SK-N-SH (cell line): ENCODE data around the gene BSPH1. TPM values are rescaled to one million over a fixed set of nuclear protein-coding genes. Genes with fewer than 3 reads are reported as not detected.
A peak's percentile ranks its signal among the peaks of the same experiment; 100 is the strongest.
"Not testable (repeated sequence)": the region's sequence is repeated elsewhere in the genome, so short reads cannot be mapped to it uniquely, and the experiment has no call there.

Experiments
- CTCF ChIA-PET: fragments of 300-600, 350-600 bp; formaldehyde crosslinking; extraction: SDS; loops from one replicate; lab custom pipeline; 2021; lab: Yijun Ruan, JAX
- POLR2A ChIA-PET: fragments of 350-600 bp; sonication (Branson Sonifier 250); formaldehyde crosslinking; extraction: SDS; loops from one replicate; lab custom pipeline; 2020; ENCODE audit warnings: antibody characterized with exemption, inconsistent platforms; lab: Yijun Ruan, JAX
- DNase-seq: peaks from one replicate; pipeline ENCODE4 v3.0.0; 2012
- H2AFZ ChIP-seq: fragments of 200-600 bp; sonication (generic); 2 replicates; pipeline ENCODE4 v1.8.1; 2016; ENCODE audit warnings: antibody characterized with exemption, mild to moderate bottlenecking, low read depth
- H3F3A ChIP-seq: fragments of 200-600 bp; sonication (generic); replicated peaks from 2 replicates; pipeline ENCODE3; 2016; ENCODE audit warnings: antibody characterized with exemption, mild to moderate bottlenecking; ENCODE audit not compliant: insufficient read depth
- H3K27ac ChIP-seq, 2 experiments: fragments of 200-500 bp in 1 of 2; fragments of 200-600 bp in 1 of 2; sonication (Bioruptor generic) in 1 of 2; sonication (generic), shearing (Covaris generic) in 1 of 2; 2 replicates each; pipeline versions ENCODE4 v1.5.1 to v1.6.1; 2014 to 2016; ENCODE audit warnings: low read depth in 2 of 2, inconsistent platforms in 1 of 2, low read length in 1 of 2, mild to moderate bottlenecking in 1 of 2, mixed read lengths in 1 of 2
- H3K27me3 ChIP-seq: fragments of 200-600 bp; sonication (generic), shearing (Covaris generic); 2 replicates; pipeline ENCODE4 v1.6.1; 2016; ENCODE audit warnings: mixed run types; ENCODE audit not compliant: insufficient read depth
- H3K36me3 ChIP-seq, 2 experiments: fragments of 200-500 bp in 1 of 2; fragments of 200-600 bp in 1 of 2; sonication (Bioruptor generic) in 1 of 2; sonication (generic) in 1 of 2; replicated peaks in 1 of 2; 2 replicates each; pipeline versions ENCODE3 to v1.5.1; 2014 to 2016; ENCODE audit warnings: low read length in 1 of 2, mild to moderate bottlenecking in 1 of 2; ENCODE audit not compliant: insufficient read depth in 2 of 2, control insufficient read depth in 1 of 2
- H3K4me1 ChIP-seq, 2 experiments: fragments of 200-500 bp in 1 of 2; fragments of 200-600 bp in 1 of 2; sonication (Bioruptor generic) in 1 of 2; sonication (generic), shearing (Covaris generic) in 1 of 2; 2 replicates each; pipeline versions ENCODE4 v1.5.1 to v1.6.1; 2014 to 2016; ENCODE audit warnings: low read depth in 1 of 2, low read length in 1 of 2, mixed run types in 1 of 2; ENCODE audit not compliant: insufficient read depth in 2 of 2, control insufficient read depth in 1 of 2
- H3K4me2 ChIP-seq: fragments of 200-600 bp; sonication (generic), shearing (Covaris generic); 2 replicates; pipeline ENCODE4 v1.6.1; 2017; ENCODE audit warnings: mixed run types
- H3K4me3 ChIP-seq, 2 experiments: fragments of 200-500 bp in 1 of 2; fragments of 200-600 bp in 1 of 2; sonication (Bioruptor generic) in 1 of 2; sonication (generic), shearing (Covaris generic) in 1 of 2; 2 replicates each; pipeline versions ENCODE4 v1.5.1 to v1.8.1; 2014 to 2016; ENCODE audit warnings: low read depth in 2 of 2, inconsistent platforms in 1 of 2, low read length in 1 of 2, mild to moderate bottlenecking in 1 of 2, mixed read lengths in 1 of 2, moderate library complexity in 1 of 2
- H3K79me2 ChIP-seq: fragments of 200-600 bp; sonication (generic); 2 replicates; pipeline ENCODE4 v1.8.1; 2017; ENCODE audit warnings: mild to moderate bottlenecking; ENCODE audit not compliant: insufficient read depth
- H3K9ac ChIP-seq: fragments of 200-600 bp; sonication (generic); 2 replicates; pipeline ENCODE4 v1.6.1; 2017; ENCODE audit warnings: mixed run types
- H3K9me2 ChIP-seq: fragments of 200-600 bp; sonication (generic); 2 replicates; pipeline ENCODE4 v1.6.1; 2017; ENCODE audit warnings: mixed run types
- H3K9me3 ChIP-seq: fragments of 200-600 bp; sonication (generic); 2 replicates; pipeline ENCODE4 v1.6.1; 2017; ENCODE audit warnings: mixed run types, mild to moderate bottlenecking, moderate library complexity
- H4K20me1 ChIP-seq: fragments of 200-600 bp; sonication (generic); 2 replicates; pipeline ENCODE4 v1.6.1; 2017; ENCODE audit warnings: mild to moderate bottlenecking, mixed run types; ENCODE audit not compliant: insufficient read depth
- NFIC ChIP-seq: IDR thresholded peaks from 2 replicates; pipeline ENCODE4 v1.4.0; 2012; ENCODE audit warnings: borderline replicate concordance
- RCOR1 ChIP-seq: fragments of 150-350 bp; IDR thresholded peaks from 2 replicates; pipeline ENCODE4 v1.6.1; 2017; ENCODE audit warnings: antibody characterized with exemption, low read length
- TEAD4 ChIP-seq: IDR thresholded peaks from 2 replicates; pipeline ENCODE4 v1.4.0; 2012; ENCODE audit warnings: mild to moderate bottlenecking, borderline replicate concordance; ENCODE audit not compliant: insufficient read depth
- WGBS: methylation state at CpG from one replicate; pipeline ENCODE4 v1.1.6; 2017; ENCODE audit warnings: low lambda C conversion rate; 5-methylcytosine and 5-hydroxymethylcytosine counted together
- polyA plus RNA-seq, 3 experiments: library from polyadenylated mRNA; depleted of rRNA; stranded (reverse); fragments of >200 nt; gene quantifications; 2 replicates each; pipeline ENCODE4 v1.2.3, GENCODE V29; 2012
- TF ChIP-seq, protein P1 (sequence below): IDR thresholded peaks from 2 replicates; pipeline ENCODE4 v1.4.0; 2012; ENCODE audit warnings: low read depth, borderline replicate concordance
- TF ChIP-seq, protein P2 (sequence below): fragments of 150-350 bp; IDR thresholded peaks from 2 replicates; pipeline ENCODE4 v1.6.1; 2017; ENCODE audit warnings: antibody characterized with exemption, low read length, low read depth, borderline replicate concordance
- TF ChIP-seq, protein P3 (sequence below): IDR thresholded peaks from 2 replicates; pipeline ENCODE4 v1.4.0; 2012; ENCODE audit warnings: low read depth, borderline replicate concordance

The BSPH1 gene
- polyA plus RNA-seq, 1 of the 3 experiments (the other 2 are of a cell fraction), result not detected

DNA sequence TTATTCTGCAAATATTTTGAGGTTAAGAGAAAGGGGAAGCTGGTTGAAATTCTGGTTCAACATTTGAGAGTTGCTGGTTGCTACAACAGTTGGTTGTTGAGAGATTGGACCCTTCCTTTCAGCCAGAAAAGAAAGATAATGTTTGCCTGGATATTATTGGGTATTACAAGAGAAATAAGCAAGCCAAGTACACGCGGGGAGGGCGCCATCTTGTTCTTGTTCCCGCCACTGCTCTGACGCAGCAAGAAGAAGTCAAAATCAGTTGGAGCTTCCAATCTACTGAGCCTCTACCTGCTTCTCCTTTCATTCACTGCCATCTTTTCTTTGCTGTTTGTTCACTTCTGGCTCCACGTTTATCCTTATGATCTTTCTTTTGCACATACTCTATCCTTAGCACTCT, 18.4 kb downstream of the BSPH1 start:
- ChIA-PET POLR2A (no interaction called here), CTCF (interaction anchor here (3.1 kb wide), 1 partner anchor 10 kb away, joined by 9 read pairs; no protein-coding TSS in a partner anchor)
- Histone ChIP-seq H3K4me1 (no peaks in the 10 kb centered on the region), H3F3A (no peaks in the 10 kb centered on the region), H3K27me3 (peaks cover 33% of the 10 kb centered on the region), H3K4me3 (no peak overlapping the region), H3K36me3 (no peaks in the 10 kb centered on the region), H3K4me2 (no peak overlapping the region), H3K9me3 (no peaks in the 10 kb centered on the region), H4K20me1 (no peaks in the 10 kb centered on the region), H3K9me2 (no peaks in the 10 kb centered on the region), H3K9ac (no peak overlapping the region), H2AFZ (peak overlapping the region; percentile 29; the same call in 1 of the 2 replicates), H3K27ac (no peak overlapping the region), H3K79me2 (no peaks in the 10 kb centered on the region)
- 3% methylated on average over 6 of the region's 6 CpGs for WGBS
- DNase-seq, result no peak
- TF ChIP-seq, protein P1, sequence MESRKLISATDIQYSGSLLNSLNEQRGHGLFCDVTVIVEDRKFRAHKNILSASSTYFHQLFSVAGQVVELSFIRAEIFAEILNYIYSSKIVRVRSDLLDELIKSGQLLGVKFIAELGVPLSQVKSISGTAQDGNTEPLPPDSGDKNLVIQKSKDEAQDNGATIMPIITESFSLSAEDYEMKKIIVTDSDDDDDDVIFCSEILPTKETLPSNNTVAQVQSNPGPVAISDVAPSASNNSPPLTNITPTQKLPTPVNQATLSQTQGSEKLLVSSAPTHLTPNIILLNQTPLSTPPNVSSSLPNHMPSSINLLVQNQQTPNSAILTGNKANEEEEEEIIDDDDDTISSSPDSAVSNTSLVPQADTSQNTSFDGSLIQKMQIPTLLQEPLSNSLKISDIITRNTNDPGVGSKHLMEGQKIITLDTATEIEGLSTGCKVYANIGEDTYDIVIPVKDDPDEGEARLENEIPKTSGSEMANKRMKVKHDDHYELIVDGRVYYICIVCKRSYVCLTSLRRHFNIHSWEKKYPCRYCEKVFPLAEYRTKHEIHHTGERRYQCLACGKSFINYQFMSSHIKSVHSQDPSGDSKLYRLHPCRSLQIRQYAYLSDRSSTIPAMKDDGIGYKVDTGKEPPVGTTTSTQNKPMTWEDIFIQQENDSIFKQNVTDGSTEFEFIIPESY, result no peak
- TF ChIP-seq TEAD4, result no peak
- TF ChIP-seq, protein P2, sequence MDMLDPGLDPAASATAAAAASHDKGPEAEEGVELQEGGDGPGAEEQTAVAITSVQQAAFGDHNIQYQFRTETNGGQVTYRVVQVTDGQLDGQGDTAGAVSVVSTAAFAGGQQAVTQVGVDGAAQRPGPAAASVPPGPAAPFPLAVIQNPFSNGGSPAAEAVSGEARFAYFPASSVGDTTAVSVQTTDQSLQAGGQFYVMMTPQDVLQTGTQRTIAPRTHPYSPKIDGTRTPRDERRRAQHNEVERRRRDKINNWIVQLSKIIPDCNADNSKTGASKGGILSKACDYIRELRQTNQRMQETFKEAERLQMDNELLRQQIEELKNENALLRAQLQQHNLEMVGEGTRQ, result no peak
- TF ChIP-seq RCOR1, result no peak
- no peak for TF ChIP-seq NFIC
- TF ChIP-seq, protein P3, sequence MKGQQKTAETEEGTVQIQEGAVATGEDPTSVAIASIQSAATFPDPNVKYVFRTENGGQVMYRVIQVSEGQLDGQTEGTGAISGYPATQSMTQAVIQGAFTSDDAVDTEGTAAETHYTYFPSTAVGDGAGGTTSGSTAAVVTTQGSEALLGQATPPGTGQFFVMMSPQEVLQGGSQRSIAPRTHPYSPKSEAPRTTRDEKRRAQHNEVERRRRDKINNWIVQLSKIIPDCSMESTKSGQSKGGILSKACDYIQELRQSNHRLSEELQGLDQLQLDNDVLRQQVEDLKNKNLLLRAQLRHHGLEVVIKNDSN, result no peak
- TF ChIP-seq, all 33 proteins: peak for 0

DNA sequence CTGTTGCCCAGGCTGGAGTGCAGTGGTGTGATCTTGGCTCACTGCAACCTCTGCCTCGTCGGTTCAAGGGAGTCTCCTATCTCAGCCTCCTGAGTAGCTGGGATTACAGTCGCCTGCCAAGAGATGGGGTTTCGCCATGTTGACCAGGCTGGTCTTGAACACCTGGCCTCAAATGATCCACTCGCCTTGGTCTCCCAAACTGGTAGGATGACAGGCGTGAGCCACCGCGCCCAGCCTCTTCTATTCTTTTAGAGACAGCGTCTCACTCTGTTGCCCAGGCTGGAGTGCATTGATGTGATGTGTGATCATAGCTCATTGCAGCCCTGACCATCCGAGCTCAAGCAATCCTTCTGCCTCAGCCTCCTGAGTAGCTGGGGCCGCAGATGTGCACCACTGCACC, 36.0 kb downstream of the BSPH1 start:
- H3K9me3 ChIP-seq, H3K4me2 ChIP-seq, H3F3A ChIP-seq, H3K9ac ChIP-seq, H2AFZ ChIP-seq, POLR2A ChIA-PET, H3K27ac ChIP-seq, H3K9me2 ChIP-seq, DNase-seq, CTCF ChIA-PET, H3K79me2 ChIP-seq, H3K4me3 ChIP-seq, H4K20me1 ChIP-seq, H3K4me1 ChIP-seq, H3K36me3 ChIP-seq: not testable (repeated sequence)
- H3K27me3 ChIP-seq, result peaks cover 11% of the 10 kb centered on the region; the same call in 1 of the 2 replicates
- WGBS, result 50% methylated on average over 6 of the region's 11 CpGs

DNA sequence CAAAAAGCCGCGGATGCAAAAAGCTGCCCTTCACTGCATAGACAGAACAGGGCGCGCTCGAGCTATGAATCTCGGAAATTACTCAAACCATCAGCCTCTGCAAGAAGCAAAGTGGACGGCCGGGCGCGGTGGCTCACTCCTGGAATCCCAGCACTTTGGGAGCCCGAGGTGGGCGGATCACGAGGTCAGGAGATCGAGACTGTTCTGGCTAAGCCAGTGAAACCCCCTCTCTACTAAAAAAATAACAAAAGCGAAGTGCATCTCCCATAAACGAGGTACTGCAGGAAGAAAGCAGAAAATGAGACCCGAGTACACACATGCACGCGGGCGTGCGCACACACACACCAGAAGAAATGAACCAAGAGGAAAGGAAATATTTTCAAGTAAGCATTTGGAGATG, 39.8 kb downstream of the BSPH1 start:
- H3F3A ChIP-seq, H2AFZ ChIP-seq, H3K4me2 ChIP-seq, H3K79me2 ChIP-seq, H3K9ac ChIP-seq, H3K9me3 ChIP-seq, H3K4me3 ChIP-seq, H3K36me3 ChIP-seq, POLR2A ChIA-PET, H3K27ac ChIP-seq, H4K20me1 ChIP-seq, CTCF ChIA-PET, H3K4me1 ChIP-seq, H3K27me3 ChIP-seq, DNase-seq, H3K9me2 ChIP-seq: not testable (repeated sequence)
- WGBS, result no CpG with 5 or more reads among the region's 21 CpGs
